NCI-H1930 (cell line): ENCODE data around the gene PRR23C.
"Not testable (repeated sequence)": the region's sequence is repeated elsewhere in the genome, so short reads cannot be mapped to it uniquely, and the experiment has no call there.

ENCODE experiments used
- DNase-seq, 2 experiments: peaks; one replicate each; lab custom pipeline; 2025; lab: John Stamatoyannopoulos, UW

Gene PRR23C

GRCh38 chr3:139044366-139045210, at the start of gene PRR23C:
Gene PRR23C (minus strand): TSS chr3:139044892. CDS start chr3:139044620, 272 bp downstream.
- DNase-seq = no peak

- DNase-seq = no peak
Measured at GRCh38 chr3:139093840-139094239, 49.1 kb upstream of the PRR23C start.

GRCh38 chr3:139088462-139089324, 44.0 kb upstream of the PRR23C start:
- no peak for DNase-seq

GRCh38 chr3:139087621-139088020, 42.9 kb upstream of the PRR23C start:
- DNase-seq = no peak

- no peak for DNase-seq
Measured at GRCh38 chr3:139084176-139084575, 39.5 kb upstream of the PRR23C start.

GRCh38 chr3:139074565-139075115, 29.9 kb upstream of the PRR23C start:
- no peak for DNase-seq

GRCh38 chr3:139062918-139063317, 18.2 kb upstream of the PRR23C start:
- DNase-seq = no peak

GRCh38 chr3:139052802-139053600, 8.3 kb upstream of the PRR23C start:
- no peak for DNase-seq

- DNase-seq = no peak
Measured at GRCh38 chr3:139043554-139044365, 932 bp downstream of the PRR23C start.

GRCh38 chr3:139037478-139037877, 7.2 kb downstream of the PRR23C start:
- DNase-seq = no peak

- no peak for DNase-seq
Measured at GRCh38 chr3:139032326-139033002, 12.2 kb downstream of the PRR23C start.

- not testable (repeated sequence) for DNase-seq
Measured at GRCh38 chr3:139030576-139030975, 14.1 kb downstream of the PRR23C start.

GRCh38 chr3:139024968-139025367, 19.7 kb downstream of the PRR23C start:
- DNase-seq = no peak

- no peak for DNase-seq
Measured at GRCh38 chr3:139020868-139021234, 23.8 kb downstream of the PRR23C start, which contains the start of gene PRR23B. Gene PRR23B (minus strand): TSS chr3:139020926. CDS start chr3:139020661, 265 bp downstream.

- DNase-seq = no peak
Measured at GRCh38 chr3:139020036-139020867, 24.4 kb downstream of the PRR23C start.

- peak in 1 of 2 experiments; percentile 12 for DNase-seq
Measured at GRCh38 chr3:139016430-139017048, 28.2 kb downstream of the PRR23C start.

GRCh38 chr3:139006051-139006716, 38.5 kb downstream of the PRR23C start, which contains the start of gene PRR23A:
Gene PRR23A (minus strand): TSS chr3:139006268. CDS start chr3:139006268, 0 bp downstream.
- DNase-seq = no peak

GRCh38 chr3:139005356-139005993, 39.2 kb downstream of the PRR23C start:
- no peak for DNase-seq
